GM19193 (cell line): ENCODE results near the gene ZBTB46.

Experiments
- POLR2A ChIP-seq: IDR thresholded peaks from 4 replicates; pipeline ENCODE4 v1.6.1; 2011; ENCODE audit not compliant: insufficient read depth, insufficient read length; ENCODE audit errors: extremely low read depth

ZBTB46 gene

DNA sequence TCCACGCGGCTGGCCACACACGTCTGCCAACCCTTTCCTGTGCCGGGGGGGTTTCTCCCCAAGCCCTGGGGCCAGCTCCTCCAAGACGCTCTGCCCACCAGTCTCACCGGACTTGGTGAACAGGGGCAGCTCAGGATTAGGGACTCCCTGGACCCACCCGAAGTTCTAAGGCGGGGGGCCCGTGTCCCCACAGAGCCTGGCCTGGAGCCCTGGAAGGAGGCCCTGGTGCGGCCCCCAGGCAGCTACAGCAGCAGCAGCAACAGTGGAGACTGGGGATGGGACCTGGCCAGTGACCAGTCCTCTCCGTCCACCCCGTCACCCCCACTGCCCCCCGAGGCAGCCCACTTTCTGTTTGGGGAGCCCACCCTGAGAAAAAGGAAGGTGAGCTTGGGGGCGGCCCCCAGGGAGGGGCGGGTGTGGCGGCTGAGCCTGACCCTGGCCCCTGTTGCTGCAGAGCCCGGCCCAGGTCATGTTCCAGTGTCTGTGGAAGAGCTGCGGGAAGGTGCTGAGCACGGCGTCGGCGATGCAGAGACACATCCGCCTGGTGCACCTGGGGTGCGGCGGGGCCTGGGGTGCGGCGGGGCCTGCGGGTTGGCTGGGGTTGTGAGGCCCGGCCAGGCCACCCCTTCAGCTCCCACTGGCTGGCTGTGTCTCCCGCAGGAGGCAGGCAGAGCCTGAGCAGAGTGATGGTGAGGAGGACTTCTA, 89.2 kb downstream of the ZBTB46 start:
- TF ChIP-seq POLR2A = no peak

DNA sequence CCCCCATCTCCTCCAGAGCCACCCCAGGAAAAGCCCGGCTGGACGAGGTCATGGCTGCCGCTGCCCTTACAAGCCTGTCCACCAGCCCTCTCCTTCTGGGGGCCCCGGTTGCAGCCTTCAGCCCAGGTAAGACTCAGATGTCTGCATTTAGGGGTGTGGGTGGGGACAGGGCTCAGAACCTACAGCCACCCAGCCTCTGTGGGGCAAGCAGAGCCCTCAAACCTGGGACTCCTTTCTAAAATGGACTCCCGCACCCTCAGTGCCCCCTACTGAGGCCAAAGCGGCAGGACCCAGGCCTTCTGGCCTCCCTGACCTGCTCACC, 89.7 kb downstream of the ZBTB46 start:
- TF ChIP-seq POLR2A = no peak

DNA sequence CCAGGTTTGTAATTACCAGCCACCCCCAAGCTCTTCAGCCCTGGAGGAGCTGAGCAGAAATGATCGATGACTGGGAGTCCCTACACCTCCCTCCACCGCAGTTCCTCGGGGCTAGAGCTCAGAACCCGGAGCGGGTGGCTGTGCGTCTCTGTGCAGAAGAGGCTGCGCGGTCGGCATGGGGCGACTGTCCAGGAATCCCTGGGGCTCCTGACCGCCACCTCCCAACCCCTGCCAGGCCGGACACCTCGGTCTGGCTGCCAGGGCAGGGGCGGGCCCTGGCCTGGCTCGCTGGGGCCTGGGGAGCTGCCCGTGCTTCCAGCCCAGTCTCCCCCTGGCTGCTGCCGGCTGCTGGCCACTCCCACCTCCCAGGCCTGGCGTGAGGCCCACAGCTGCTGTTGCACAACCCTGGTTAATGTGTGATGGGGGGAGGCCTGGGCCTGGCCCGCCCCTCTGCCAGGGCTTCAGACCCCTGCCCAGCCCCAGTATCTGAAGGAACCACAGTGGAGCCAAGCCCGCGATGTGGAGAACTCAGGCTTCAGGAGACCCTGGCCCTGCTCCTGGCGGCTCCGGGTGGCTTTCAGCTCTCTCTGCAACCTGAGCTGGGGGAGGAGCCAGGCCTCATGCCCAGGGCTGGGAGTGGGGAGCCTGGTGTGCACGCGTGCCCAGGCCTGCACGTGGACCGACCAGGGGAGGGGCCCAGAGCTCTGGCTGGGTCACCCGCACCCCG, 90.3 kb downstream of the ZBTB46 start:
- TF ChIP-seq POLR2A = peak; percentile 30

DNA sequence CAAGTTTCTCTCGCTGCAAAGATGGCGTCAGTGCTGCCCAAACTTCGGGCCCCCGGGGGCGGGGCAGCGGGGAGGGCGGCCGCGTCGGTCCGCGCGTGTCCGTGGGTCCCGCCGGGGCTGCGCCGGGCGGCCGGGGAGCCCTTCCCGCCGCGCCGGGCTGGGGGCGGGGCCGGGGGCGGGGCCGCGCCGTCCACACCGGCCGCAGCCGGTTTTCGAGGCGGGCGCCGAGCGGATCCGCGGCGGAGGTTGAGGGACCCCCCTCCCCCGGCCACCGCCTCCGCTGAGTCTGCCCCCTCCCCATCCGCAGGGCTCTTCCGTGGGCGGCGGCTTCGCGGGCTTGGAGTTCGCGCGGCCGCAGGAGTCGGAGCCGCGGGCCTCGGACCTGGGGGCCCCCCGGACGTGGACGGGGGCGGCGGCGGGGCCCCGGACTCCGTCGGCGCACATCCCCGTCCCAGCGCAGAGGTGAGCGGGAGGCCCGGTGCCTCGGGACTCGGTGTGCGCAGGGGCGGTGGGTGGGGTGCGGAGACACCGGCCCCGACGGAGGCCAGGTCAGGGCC, 90.9 kb downstream of the ZBTB46 start:
- no peak for TF ChIP-seq POLR2A

DNA sequence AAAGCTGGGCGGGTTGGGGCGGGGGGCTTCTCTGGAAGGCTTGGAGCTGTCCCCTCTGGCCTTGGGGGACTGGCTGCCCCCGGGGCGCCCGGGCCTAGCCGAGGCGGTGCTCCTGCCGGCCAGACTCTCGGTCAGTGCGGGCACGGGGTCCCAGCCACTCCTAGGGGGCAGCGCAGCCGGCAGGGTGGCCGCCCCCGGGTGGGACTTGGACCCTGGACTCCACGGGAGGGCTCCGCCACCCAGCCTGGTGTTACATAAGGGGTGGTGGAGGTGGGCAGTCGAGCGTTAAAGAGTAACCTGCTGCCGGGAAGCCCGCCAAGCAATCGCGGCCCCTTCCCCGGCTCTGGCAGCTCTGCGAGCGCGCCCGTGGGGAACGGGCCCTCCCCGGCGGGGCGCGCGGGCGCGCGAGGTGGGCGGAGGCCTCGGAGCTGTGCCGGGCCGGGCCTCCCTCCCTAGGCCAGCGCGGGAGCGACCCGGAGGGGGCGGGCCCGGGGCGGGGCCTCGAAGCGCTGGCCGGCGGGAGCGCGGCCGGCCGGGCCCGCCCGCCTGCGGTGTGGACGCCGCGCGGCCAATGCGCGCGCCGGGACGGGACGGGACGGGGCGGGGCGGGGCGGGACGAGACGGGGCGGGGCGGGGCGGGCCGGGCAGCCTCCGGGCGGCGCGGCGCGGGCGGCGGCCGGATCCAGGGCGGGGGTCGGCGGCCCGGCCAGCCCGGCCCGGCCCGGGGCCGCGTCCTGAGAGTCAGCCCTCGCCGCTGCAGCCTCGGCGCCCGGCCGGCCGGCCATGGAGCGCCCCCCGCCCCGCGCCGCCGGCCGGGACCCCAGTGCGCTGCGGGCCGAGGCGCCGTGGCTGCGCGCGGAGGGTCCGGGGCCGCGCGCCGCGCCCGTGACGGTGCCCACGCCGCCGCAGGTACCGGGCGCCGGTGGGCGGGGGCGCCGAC, 91.7 kb downstream of the ZBTB46 start, which contains the start of gene SLC2A4RG:
Gene SLC2A4RG (plus strand): TSS at position 647 of the 940 bp plus-strand sequence. CDS start 137 bp downstream, at position 784.
- peak; percentile 37 for TF ChIP-seq POLR2A

DNA sequence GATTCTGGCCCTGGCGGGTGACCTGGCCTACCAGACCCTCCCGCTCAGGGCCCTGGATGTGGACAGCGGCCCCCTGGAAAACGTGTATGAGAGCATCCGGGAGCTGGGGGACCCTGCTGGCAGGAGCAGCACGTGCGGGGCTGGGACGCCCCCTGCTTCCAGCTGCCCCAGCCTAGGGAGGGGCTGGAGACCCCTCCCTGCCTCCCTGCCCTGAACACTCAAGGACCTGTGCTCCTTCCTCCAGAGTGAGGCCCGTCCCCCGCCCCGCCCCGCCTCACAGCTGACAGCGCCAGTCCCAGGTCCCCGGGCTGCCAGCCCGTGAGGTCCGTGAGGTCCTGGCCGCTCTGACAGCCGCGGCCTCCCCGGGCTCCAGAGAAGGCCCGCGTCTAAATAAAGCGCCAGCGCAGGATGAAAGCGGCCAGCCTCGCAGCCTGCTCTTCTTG, 92.4 kb downstream of the ZBTB46 start:
- no peak for TF ChIP-seq POLR2A

DNA sequence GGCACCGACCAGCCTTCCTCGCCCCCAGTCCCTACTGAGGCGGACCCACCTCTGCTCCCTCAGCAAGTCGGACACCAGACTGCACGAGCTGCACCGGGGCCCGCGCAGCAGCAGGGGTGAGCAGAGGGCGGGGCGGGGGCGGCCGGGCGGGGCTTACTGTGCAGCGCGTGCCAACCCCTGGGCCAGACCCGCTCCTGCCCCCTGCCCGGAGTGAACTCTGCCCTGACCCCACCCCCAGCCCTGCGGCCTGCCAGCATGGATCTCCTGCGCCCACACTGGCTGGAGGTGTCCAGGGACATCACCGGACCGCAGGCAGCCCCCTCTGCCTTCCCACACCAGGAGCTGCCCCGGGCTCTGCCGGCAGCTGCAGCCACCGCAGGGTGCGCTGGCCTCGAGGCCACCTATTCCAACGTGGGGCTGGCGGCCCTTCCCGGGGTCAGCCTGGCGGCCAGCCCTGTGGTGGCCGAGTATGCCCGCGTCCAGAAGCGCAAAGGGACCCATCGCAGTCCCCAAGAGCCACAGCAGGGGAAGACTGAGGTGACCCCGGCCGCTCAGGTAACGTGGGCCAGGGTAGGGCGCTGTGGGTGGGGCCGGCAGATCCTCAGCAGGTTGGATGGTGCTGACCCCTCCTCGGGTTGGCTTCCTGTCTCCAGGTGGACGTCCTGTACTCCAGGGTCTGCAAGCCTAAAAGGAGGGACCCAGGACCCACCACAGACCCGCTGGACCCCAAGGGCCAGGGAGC, 92.9 kb downstream of the ZBTB46 start:
- peak; percentile 6 for TF ChIP-seq POLR2A

DNA sequence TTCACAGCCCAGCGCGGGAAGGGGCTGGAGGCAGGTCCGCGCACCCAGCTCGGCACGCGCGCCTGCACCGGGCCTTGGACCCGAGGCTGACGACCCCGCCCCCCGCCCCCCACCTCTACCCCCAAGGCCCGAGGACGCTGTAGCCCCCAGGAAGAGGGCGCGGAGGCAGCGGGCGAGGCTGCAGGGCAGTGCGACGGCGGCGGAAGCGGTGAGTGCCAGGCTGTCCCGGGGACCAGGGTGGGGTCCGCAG, 93.4 kb downstream of the ZBTB46 start:
- no peak for TF ChIP-seq POLR2A

DNA sequence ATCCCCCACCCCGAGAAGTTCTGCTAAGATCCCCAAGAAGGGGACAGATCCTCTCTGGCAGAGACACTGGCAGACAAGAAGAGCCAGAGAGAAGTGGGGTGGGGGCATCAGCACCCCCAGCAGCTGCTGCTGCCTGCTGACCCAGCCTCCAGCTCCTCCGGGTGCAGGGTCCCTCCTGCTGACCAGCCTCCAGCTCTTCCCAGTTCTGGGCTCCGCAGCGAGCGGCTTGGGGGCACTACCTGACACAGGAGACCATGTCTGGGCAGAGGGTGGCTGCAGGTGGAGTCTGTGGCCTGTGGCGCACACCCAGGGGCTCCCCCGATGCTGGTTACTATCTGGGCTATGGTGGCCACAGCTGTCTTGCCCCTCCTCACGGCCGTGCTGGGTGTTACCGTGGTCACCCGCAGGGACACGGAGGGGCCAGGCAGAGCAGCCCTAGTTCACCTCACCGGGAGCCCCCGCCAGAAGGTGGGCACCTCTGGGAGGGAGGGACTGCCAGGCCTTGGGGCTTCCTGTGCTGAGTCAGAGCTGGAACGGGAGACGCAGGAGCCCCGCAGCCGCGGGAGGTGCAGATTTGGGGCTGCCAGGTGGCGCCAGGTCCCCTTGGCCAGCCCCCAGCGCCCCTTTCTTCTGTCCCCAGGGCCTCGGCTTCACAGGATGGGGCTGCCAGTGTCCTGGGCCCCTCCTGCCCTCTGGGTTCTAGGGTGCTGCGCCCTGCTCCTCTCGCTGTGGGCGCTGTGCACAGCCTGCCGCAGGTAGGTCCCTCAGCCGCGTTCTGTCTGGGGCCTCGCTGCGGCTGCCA, 94.0 kb downstream of the ZBTB46 start:
- peak; percentile 42 for TF ChIP-seq POLR2A

DNA sequence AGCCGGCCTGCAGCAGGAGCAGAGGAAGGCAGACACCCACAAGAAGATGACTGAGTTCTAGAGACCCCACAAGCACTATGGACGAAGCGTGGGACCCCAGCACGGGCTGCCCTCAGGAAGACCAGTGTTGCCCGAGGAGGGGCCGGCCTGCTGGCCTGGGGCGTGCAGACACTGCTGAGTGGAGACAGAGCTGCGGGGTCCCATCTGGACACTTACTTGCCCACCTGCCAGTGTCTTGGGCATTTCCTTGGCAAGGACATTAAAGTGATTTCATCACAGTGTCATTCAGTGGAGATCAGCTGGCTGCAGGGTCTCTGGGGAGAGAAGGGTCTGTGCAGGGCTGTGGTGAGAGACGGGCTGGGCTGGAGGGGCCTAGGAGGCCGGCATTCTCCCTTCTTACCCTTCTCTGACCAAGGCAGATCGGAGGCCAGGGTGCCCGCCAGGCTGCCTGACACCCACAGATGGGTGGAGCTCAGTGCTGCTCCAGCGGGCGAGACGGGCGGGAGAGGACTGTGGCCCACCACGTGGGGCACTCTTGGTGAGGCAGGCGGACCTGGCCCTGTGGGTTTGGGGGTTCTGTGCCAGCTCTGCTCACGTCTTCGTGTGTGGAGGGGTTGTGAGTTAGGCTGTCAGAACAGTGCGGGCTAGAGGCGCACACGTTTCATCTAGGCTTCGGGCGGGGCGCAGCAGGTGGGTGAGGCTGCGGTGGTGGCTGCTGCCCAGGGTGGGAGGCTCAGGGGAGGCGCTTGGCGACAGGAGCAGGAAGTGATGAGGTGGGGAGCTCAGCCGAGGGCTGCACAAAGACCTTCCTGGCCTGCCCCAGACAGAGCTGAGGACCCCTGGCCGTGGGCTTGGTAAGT, 95.0 kb downstream of the ZBTB46 start, which contains the start of gene LIME1:
Gene LIME1 (plus strand): TSS at position 806 of the 860 bp plus-strand sequence. CDS start 886 bp downstream, outside the sequence.
- TF ChIP-seq POLR2A = no peak

DNA sequence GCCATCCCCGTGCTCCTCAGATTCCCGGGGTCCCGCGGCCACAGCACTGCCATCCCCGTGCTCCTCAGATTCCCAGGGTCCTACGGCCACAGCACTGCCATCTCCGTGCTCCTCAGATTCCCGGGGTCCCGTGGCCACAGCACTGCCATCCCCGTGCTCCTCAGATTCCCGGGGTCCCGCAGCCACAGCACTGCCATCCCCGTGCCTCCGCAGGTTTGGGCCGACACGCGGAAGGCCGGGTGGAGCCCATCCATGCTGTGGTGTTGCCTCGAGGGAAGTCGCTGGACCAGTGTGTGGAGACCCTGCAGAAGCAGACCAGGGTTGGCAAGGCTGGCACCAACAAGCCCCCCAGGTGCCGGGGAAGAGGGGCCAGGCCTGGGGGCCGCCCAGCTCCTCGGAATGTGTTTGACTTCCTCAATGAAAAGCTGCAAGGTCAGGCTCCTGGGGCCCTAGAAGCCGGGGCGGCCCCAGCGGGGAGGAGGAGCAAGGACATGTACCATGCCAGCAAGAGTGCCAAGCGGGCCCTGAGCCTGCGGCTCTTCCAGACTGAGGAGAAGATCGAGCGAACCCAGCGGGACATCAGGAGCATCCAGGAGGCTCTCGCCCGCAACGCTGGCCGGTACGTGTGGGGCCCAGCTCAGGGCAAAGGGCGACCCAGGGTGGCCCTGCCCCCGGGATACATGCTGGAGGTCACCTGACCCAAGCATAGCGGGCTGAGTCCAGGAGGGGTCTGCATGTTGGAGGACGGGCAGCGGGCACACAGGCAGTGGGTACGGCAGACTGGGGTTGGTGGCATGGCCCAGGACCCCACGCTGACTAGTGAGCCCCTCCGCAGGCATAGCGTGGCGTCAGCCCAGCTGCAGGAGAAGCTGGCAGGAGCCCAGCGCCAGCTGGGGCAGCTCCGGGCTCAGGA, 95.9 kb downstream of the ZBTB46 start:
- no peak for TF ChIP-seq POLR2A
